AG09319 (cell line): ENCODE results near the gene FZD10.

Source experiments
- DNase-seq: peaks from one replicate; pipeline ENCODE4 v3.0.0-alpha.2; 2010; ENCODE audit warnings: low read depth; ENCODE audit errors: extremely low read depth
- CTCF ChIP-seq: IDR thresholded peaks from 2 replicates; pipeline ENCODE4 v1.5.1; 2011; ENCODE audit warnings: low read depth, mild to moderate bottlenecking, inconsistent platforms, low read length, moderate library complexity

The FZD10 gene

GRCh38 chr12:130119241-130119861 lies 42.9 kb upstream of the FZD10 start:
- DNase-seq = no peak

GRCh38 chr12:130120012-130120805 lies 42.1 kb upstream of the FZD10 start:
- TF ChIP-seq CTCF = no peak
- DNase-seq = no peak

More at GRCh38 chr12:130119241-130119861, 42.9 kb upstream of the FZD10 start:
- TF ChIP-seq CTCF = no peak

GRCh38 chr12:130121226-130122000 lies 40.9 kb upstream of the FZD10 start:
- no peak for TF ChIP-seq CTCF
- DNase-seq = no peak

- no peak for TF ChIP-seq CTCF
- no peak for DNase-seq
These were observed 39.9 kb upstream of the FZD10 start for GRCh38 chr12:130122356-130122755.

GRCh38 chr12:130124106-130124505 lies 38.2 kb upstream of the FZD10 start:
- no peak for TF ChIP-seq CTCF
- no peak for DNase-seq

- no peak for DNase-seq
- TF ChIP-seq CTCF = no peak
These were observed 37.5 kb upstream of the FZD10 start for GRCh38 chr12:130124605-130125244.
